Astrocyte of the cerebellum (primary cell): ENCODE results near the gene CCDC154.
"Not testable (repeated sequence)": the region's sequence is repeated elsewhere in the genome, so short reads cannot be mapped to it uniquely, and the experiment has no call there.

Source experiments
- DNase-seq: peaks from one replicate; pipeline ENCODE4 v3.0.0-alpha.2; 2011; ENCODE audit warnings: low read depth
- H3K4me3 ChIP-seq: 2 replicates; pipeline ENCODE4 v1.5.1; 2011; ENCODE audit warnings: mild to moderate bottlenecking, low read depth, low read length, moderate library complexity
- in situ Hi-C: cut with HindIII; loops from 2 replicates; pipeline ENCODE4 v1.10.0; 2017; ENCODE audit warnings: low sequenced_read_pairs
- TF ChIP-seq, protein P1 (sequence below): IDR thresholded peaks from 2 replicates; pipeline ENCODE4 v1.5.1; 2012; ENCODE audit warnings: low read length, low read depth, moderate library complexity, mild to moderate bottlenecking; ENCODE audit errors: missing control alignments

CCDC154 gene

DNA sequence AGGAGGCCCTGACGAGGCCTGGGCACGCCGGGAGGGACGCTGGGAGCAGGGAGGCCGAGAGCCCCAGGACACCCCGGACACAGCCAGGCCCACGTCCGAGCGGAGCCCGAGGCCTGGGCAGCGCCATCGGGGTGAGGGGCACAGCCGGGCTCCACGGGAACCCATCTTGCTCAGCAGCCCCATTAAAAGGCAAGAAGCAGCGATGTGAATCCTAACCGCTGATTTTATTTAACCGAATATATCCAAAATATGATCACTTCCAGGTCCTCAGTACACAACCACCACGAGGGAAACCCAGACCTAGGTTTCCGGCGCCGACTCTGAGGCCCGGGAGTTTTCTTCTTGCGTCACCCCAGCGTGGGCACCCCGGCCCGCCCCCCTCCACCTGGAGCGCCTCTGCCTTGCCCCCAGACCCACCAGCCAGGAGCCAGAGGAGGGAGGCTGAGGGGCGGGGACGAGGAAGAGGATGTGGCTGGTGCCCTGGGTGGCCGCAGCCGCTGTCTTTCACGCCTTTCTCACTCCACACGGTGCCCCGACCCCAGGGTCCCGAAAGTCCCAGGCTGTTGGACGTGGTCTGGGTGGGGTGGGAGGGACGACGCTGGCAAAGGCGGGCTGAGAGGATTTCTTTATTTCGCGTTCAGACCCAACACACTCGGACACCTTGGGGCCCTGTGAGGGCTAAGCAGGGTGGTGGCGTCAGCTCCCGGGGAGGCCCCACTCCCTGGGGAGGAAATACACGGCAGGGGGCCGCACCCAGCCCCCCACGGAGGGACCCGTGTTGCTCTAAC lies 568 bp upstream of the CCDC154 start:
- DNase-seq, result no peak
- H3K4me3 ChIP-seq, result no peak overlapping the region
- in situ Hi-C loops, result no loop called here
- TF ChIP-seq, protein P1, sequence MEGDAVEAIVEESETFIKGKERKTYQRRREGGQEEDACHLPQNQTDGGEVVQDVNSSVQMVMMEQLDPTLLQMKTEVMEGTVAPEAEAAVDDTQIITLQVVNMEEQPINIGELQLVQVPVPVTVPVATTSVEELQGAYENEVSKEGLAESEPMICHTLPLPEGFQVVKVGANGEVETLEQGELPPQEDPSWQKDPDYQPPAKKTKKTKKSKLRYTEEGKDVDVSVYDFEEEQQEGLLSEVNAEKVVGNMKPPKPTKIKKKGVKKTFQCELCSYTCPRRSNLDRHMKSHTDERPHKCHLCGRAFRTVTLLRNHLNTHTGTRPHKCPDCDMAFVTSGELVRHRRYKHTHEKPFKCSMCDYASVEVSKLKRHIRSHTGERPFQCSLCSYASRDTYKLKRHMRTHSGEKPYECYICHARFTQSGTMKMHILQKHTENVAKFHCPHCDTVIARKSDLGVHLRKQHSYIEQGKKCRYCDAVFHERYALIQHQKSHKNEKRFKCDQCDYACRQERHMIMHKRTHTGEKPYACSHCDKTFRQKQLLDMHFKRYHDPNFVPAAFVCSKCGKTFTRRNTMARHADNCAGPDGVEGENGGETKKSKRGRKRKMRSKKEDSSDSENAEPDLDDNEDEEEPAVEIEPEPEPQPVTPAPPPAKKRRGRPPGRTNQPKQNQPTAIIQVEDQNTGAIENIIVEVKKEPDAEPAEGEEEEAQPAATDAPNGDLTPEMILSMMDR, result no peak

DNA sequence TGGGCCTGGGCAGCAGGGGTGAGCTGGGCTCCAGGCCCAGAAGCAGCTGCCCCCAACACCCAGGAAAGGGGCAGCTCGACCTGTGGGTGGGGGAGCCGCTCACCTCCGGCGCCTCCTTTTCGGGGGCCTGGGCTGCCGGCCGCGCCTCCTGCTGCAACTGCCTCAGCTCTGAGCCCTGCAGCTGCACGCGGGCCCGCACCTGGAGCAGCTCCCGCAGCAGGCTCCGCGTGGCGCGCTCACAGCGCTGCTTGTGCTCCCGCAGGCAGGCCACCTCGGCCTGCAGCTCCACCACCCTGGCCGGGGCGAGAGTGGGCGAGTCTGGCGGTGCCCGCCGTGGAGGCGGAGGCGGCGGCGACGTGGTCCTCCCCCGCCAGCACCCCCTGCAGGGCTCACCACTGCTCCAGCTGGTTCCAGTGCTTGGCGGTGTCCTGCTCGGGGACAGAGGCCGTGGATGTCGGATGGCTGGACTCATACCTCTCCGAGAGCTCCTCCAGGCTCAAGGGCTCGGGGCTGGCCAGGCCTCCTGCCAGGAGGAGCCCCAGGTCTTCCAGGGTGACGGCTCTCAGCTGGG lies 868 bp downstream of the CCDC154 start:
- H3K4me3 ChIP-seq, result no peak overlapping the region
- DNase-seq, result no peak
- in situ Hi-C loops, result no loop called here

DNA sequence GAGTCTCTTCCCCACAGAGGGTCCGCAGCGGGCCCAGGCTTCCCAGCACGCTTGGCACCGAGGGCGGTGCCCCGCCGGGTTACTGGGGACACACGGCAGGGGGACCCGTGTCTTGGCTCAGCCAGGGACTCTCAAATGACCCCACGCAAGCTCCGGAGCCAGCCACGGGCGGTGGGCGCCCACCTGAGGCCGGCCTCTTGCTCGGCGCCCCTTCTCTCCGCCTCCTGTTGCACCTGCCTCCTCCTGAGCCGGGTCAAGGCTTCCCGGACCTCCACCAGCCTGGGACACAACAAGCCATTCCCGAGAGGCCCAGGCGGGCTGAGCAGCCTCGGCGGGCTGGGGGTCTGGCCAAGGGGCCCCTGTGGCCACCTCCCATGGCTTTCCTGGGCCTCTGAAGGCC lies 1.7 kb downstream of the CCDC154 start:
- TF ChIP-seq, protein P1, result no peak
- in situ Hi-C loops, result no loop called here
- no peak overlapping the region for H3K4me3 ChIP-seq
- no peak for DNase-seq

More for the DNA sequence above, 868 bp downstream of the CCDC154 start:
- TF ChIP-seq, protein P1, result no peak

DNA sequence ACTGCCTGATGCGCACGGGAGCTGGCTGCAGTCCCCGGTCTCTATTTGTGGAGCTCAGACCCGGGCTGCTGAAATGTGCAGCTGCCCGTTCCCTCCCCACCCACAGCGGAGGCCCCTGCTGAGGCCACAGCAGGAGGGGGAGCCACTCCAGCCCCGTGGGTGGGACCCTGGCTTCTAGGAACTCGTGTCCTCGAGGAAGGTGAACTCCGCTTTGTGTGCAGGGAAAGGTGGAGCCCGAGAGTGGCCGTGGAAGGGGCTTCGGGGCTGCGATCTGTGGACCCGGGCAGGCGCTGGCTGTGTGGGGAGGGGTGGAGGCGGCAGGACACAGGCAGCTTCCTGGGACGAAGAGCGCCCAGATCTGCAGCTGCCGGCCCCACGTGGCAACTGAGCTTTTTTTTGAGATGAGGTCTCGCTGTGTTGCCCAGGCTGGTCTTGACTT lies 2.9 kb downstream of the CCDC154 start:
- TF ChIP-seq, protein P1, result no peak
- in situ Hi-C loops, result no loop called here
- H3K4me3 ChIP-seq, result no peak overlapping the region
- no peak for DNase-seq

DNA sequence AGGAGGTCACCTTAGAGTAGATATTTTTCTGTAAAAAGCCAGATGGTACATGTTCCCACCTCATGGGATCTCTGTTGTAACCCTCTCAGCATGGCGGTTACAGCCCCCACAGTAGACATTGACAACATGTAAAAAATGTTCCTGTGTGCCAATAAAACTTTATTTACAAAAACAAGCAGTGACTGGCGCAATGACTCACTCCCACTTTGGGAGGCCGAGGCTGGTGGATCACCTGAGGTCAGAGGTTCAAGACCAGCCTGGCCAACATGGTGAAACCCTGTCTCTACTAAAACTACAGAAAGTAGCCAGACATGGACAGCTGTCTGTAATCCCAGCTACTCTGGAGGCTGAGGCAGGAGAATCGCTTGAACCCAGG lies 4.7 kb downstream of the CCDC154 start:
- H3K4me3 ChIP-seq, DNase-seq, in situ Hi-C loops: not testable (repeated sequence)

DNA sequence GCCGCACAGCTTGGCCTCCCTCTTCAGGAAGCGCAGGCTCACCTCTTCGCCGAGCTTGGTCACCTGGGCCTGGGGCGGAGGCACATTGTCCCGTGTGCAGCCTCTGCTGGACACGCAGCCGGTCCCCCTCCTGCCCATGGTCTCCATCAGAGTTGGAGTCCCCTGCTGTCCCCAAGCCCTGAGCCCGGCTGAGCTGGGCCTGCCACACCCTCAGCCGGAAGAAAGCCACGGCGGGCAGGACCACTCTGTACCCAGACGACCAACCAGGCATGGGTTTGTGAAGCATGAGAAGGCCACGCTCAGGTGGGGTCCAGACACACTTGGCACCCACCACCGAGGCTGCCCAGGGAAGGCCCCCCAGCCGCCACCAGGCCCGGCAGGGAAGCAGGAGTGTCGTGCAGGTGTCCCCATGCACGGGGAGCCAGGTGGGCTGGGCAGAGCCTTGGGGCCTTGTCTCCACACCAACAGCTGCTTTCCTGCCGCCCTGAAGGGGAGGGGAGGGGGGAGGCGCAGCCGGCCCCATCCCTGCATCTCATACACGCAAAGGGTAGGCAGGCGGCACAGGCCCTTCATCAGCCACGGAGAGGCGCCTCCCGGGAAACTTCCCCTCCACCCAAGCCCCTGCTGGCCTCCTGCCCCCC lies 5.2 kb downstream of the CCDC154 start:
- no peak overlapping the region for H3K4me3 ChIP-seq
- in situ Hi-C loops, result no loop called here
- DNase-seq, result no peak
- TF ChIP-seq, protein P1, result no peak
